Jurkat, Clone E6-1 (cell line): Measurements from ENCODE around the gene TBC1D14.
"Not testable (repeated sequence)": the region's sequence is repeated elsewhere in the genome, so short reads cannot be mapped to it uniquely, and the experiment has no call there.

Source experiments
- DNase-seq: peaks from one replicate; pipeline ENCODE4 v3.0.0-alpha.2; 2011; ENCODE audit warnings: low read depth, low spot score
- H3K4me3 ChIP-seq: 2 replicates; pipeline ENCODE4 v1.5.1; 2011; ENCODE audit warnings: mild to moderate bottlenecking, low read length, control low read depth, moderate library complexity

TBC1D14 gene

DNA sequence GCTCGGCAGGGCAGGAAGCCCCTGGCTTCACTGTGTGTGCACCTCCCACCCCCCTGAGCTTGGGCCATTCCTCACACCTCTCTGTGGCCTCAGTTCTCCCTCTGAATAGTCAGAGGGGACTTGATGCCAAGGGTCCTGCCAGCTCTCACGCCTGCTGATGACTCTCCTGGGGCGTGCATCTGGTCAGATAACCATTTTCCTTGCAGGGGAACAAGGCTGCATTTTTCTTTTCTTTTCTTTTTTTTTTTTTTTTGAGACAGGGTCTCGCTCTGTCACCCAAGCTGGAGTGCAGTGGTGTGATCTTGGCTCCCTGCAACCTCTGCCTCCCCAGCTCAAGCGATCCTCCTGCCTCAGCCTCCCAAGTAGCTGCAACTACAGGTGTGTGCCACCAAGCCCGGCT, 3.1 kb upstream of the TBC1D14 start:
- not testable (repeated sequence) for H3K4me3 ChIP-seq, DNase-seq

DNA sequence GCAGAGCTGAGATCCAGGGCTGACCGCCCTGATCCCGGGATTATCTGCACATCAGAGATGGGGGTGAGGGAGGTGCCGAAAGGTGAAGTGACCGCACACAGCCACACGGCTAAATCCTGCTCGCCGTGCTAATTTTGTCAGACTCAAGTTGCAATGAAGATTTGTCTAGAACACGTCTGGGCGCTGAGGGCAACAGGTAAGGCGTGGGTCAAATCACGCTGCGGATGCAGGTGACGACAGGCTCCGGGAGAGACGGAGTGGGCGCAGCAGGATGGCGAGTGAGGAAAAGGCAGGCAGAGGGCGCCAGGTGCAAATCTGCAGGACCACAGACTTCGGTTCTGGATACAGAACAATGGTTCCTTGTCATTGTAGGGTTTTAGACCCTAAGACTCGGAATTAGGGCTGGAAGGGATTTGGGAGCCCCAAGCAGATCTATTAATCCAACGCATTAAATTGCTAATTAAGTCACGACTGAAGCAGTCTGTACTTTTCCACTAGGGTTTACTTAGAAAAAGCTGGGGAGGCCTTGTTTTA, 1.9 kb upstream of the TBC1D14 start:
- no peak for DNase-seq
- H3K4me3 ChIP-seq = no peak overlapping the region

DNA sequence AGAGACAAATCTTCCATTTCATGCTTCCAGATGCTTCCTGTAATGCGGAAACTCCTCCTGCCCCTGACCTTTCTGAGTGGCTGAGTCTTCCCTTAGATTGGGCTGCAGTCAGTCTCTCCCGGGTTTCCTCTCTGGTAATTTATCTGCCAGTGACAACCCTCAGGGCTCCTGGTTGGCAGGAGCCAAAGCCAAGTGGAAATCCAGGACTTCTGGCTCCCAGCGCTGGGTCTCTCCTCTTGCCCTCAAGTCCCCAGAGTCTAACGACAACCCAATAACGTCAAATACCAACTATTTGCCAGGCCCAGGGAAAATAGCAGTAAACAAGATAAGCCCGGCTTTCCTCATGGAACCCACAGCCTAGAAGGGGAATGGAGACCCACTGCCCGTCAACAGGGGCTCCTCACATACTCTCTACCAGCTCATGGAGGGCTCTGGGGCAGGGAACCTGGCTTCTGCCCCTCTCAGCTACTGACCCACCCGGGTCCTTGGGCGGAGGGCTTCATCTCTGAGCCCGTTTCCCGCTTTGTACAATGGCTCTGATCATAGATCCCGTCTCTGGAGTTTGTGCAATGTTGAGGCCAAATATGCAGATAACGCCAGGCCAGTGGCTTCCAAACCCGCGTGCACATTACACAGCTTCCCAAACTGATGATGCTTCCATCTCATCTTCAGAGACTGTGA, 1.1 kb upstream of the TBC1D14 start:
- peak overlapping the region; percentile 77 for H3K4me3 ChIP-seq
- DNase-seq = no peak

DNA sequence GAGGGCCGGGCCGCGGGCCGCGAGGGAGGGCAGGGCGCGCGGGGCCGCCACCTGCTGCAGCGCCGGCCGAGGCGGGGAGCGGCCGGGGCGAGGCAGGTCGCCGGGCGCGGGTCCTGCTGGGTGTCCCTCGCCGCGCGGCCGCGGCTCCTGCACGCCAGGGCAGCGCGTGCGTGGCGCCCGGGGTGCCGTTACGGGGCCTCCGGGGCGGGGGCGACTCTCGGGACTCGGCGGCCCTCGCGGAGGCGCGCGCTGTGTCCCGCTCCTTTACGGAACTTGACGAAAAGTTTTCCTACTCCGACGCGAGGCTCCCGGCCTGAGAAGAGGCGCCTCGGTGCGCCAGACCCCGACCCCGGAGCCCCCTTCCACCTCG, 329 bp downstream of the TBC1D14 start:
- H3K4me3 ChIP-seq = peak overlapping the region; percentile 73
- DNase-seq = no peak

GRCh38 chr4:6910340-6910959, 824 bp downstream of the TBC1D14 start:
- DNase-seq = no peak
- H3K4me3 ChIP-seq = peak overlapping the region; percentile 73

GRCh38 chr4:6910960-6911874, 1.6 kb downstream of the TBC1D14 start:
- no peak for DNase-seq
- H3K4me3 ChIP-seq = no peak overlapping the region

GRCh38 chr4:6911917-6912316, 2.3 kb downstream of the TBC1D14 start:
- DNase-seq, H3K4me3 ChIP-seq: not testable (repeated sequence)

GRCh38 chr4:6912441-6912840, 2.8 kb downstream of the TBC1D14 start:
- no peak overlapping the region for H3K4me3 ChIP-seq
- DNase-seq = no peak

DNA sequence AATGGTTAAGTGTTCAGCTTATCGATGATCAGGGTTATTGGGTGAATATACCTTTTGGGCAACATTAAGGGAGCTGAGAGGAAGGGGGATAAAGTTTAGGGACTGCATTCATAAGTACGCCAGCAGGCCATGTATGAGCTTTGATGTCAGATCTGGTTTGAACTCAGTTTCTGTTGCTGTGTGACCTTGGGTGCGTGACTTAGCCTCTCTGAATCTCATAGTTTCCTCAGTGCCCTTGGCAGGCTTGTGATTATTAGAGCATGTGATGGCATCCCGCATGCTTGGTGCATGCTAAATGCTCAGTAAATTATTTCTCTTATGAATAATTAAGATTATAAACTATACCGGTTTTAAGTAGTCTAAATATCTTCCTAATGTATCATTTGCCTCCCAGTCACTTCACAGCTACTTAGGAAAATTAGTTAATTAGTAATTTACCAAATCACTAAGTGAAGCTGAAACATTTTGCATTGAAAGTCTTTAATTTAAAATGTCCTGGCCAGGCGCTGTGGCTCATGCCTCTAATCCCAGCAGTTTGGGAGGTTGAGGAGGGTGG, 3.8 kb downstream of the TBC1D14 start:
- DNase-seq = no peak
- no peak overlapping the region for H3K4me3 ChIP-seq

- DNase-seq = no peak
These were observed 4.8 kb downstream of the TBC1D14 start for GRCh38 chr4:6914448-6914847.

DNA sequence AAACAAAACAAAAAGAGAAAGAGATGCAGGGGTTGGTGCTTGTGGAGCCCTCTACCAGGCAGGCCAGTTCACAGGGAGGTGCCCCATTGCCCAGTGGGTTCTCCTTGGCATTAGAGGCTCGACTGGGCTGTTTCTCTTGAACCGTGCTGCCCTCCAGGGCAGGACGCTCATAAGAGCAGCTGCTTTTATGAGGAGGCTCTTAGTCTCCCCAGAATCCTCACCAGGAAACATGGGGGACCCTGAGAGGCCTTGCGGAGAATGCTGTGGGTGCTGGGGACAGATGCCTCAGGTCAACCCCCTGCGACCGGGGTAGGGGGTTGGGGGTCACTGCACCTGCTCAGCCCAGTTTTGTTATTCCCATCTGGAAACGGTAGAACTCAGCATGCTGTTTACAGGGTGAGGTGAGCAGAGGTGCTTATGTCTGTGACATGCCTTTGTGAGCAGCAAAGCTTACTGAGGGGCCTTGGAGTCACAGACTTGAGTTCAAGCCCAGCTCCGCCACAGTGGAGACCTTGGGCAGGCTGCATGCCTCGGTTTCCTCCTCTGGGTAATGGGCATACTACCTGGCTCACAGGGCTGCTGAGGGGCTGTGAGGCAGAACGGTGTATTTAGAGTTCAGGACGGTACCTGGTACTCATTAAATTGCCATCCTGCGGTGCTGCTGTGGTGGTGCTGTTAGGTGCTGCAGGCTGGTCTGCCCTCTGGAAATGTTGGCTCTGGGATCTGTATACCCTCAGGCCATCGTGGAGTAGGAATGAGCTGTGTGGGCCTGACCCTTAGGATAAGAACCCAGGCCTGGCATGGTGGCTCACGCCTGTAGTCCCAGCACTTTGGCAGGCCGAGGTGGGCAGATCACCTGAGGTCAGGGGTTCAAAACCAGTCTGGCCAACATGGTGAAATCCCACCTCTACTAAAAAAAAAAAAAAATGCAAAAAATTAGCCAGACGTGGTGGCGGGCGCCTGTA, 5.7 kb downstream of the TBC1D14 start:
- no peak overlapping the region for H3K4me3 ChIP-seq
- no peak for DNase-seq

More at GRCh38 chr4:6914448-6914847, 4.8 kb downstream of the TBC1D14 start:
- no peak overlapping the region for H3K4me3 ChIP-seq

GRCh38 chr4:6916069-6916586, 6.5 kb downstream of the TBC1D14 start:
- DNase-seq = no peak
- H3K4me3 ChIP-seq = no peak overlapping the region

DNA sequence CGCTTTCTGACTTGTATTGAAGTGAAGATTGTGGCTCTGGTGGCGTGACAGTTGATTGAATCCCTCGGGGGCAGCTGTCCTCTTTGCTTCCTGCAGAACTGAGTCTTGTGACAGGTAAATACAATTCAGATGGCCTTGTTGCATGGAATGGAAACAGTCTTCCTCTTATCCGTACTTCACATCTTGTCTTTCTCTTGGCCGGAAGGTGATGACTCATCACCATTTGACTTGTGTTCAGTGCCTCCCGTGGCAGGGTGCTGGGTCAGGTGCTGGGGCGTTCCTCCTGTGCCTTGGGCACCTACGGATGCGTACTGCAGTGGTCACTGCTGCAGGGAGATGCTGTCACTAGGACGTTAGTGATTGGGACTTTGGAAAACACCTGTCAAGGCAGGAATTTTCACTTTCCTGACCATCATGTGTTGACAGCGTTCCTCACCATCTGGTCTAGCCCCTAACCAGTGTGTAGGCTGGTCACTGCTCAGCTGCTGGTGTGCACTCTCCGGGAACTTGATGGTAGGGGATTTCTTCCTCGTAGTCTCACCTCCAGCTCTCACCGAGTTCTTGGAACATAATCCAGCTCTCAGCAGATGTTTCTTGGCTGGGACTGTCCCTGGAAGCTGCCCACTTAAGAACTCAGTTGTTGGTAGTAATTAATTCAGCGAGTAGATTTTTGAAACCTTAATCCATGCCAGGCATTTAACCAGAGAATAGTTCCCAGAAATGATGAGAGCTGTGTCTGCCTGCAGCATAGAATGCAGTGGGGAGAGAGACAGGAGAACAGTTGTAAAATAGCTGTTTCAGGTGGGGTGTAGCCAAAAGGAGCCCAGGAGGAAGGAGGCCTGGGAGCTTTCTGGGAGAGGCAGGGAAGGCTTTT, 7.2 kb downstream of the TBC1D14 start:
- no peak for DNase-seq
- no peak overlapping the region for H3K4me3 ChIP-seq

DNA sequence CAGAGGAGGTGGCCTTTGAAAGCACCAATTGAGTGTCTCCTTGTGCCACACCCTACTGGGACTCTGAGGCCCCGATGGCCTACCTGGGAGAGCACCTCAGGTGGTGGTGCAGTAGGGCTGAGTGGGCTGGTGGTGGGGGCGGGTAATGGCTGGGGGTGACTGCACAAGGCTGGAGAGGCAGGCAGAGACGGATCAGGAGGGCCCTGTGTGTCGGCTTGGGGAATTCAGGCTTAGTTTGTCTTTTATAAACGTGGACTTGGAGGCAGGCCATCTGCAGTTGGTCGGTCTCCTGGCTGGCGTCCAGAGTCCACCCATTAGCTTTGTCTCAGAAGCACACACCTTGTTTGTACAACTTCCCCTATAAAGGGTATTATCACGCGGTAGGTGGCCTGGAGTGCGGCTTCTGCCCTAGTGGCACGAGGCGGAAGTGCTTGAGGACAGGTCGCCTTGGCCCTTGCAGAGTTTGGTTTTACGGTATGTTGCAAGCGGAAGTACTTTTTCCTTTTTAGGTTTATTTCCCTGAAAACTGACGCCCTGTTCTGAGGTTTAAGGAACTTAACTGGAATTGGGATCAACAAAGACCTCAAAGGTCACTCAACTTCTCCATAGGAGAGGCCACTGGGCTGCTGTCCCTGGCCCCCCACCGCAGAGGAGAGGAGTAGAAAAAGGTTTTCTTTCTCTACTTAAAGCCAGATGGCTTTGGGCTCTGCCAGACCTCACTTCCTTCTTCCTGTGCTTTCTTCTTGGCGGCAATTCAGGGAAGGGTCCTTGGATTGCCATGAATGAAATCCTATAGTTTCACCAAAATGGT, 8.0 kb downstream of the TBC1D14 start:
- DNase-seq = no peak

GRCh38 chr4:6918338-6918737, 8.7 kb downstream of the TBC1D14 start:
- peak overlapping the region; percentile 17 for H3K4me3 ChIP-seq
- DNase-seq = peak; percentile 31

More for the DNA sequence above, 8.0 kb downstream of the TBC1D14 start:
- H3K4me3 ChIP-seq = peak overlapping the region; percentile 17

DNA sequence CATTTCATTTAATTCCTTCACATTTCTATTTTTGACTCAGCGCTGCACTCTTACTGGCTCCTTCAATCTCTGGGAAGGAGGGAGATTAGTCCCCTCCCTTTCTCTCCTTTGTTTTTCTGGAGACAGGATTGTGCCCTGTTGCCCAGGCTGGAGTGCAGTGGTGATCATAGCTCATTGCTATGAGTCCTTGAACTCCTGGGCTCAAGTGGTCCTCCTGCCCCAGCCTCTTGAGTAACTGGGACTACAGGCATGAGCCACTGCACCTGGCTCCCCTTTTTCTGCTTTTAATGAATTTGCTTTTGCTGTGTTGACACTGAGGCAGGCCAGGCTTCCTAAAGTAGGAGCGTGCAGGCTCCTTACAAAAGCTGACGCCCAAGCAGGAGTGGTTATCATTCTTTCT, 10.5 kb downstream of the TBC1D14 start:
- H3K4me3 ChIP-seq = no peak overlapping the region
- DNase-seq = no peak
